ENCODE measurements around the gene KRT7.
A peak's percentile ranks its signal among the peaks of the same experiment; 100 is the strongest.

The KRT7 gene

GRCh38 chr12:52200086-52200780 is 32.8 kb upstream of the KRT7 start:
- DNase-seq = peak; percentile 40

DNA sequence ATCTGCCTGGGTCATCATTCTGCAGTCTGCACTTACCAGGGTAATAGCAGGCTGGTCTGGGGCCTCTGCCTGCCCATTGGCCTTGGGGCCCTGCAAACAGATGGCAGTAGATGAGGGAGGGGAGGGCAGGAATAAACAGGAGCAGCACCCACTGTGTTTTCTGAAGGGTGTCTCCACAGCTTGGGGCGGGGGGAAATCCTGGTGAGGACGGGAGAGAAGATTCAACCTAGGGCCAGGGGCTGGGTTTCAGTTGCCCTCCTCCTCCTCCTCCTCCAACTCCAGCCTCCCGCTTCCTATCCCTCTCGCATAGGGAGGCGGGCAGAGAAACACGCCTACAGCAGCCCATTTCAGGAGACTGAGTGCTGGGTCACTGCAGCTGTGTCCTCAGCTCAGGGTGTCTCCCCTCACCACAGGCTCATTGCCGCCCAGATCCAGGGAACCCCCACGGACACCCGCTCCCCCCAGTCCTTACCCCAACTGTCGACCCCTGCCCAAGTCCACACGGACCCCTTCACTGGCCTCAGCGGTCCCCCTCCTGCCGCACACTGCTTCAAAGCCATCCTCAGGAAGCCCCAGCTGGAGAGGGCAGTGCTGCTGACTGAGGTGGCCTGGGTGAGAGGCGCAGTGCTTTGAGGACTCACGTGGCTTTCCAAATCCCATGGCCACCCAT is 32.1 kb upstream of the KRT7 start:
- DNase-seq = no peak

DNA sequence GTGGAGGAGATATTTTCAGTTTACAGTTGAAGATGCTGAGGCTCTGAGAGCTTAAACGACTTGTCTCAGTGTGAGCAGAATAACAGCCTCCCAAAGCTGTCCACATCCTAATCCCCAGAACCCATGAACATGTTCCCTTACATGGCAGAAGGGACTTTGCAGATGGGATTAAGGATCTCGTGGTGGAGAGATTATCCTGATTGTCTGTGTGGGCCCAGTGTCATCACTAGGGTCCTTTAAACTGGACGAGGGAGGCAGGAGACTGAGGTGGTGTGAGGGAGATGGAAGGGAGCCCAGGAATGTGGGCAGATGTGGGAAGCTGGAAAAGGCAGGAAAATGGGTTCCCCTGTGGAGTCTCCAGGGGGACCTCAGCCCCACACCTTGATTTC is 31.6 kb upstream of the KRT7 start:
- no peak for DNase-seq

- DNase-seq = no peak
Measured at GRCh38 chr12:52202361-52203078, 30.5 kb upstream of the KRT7 start.

DNA sequence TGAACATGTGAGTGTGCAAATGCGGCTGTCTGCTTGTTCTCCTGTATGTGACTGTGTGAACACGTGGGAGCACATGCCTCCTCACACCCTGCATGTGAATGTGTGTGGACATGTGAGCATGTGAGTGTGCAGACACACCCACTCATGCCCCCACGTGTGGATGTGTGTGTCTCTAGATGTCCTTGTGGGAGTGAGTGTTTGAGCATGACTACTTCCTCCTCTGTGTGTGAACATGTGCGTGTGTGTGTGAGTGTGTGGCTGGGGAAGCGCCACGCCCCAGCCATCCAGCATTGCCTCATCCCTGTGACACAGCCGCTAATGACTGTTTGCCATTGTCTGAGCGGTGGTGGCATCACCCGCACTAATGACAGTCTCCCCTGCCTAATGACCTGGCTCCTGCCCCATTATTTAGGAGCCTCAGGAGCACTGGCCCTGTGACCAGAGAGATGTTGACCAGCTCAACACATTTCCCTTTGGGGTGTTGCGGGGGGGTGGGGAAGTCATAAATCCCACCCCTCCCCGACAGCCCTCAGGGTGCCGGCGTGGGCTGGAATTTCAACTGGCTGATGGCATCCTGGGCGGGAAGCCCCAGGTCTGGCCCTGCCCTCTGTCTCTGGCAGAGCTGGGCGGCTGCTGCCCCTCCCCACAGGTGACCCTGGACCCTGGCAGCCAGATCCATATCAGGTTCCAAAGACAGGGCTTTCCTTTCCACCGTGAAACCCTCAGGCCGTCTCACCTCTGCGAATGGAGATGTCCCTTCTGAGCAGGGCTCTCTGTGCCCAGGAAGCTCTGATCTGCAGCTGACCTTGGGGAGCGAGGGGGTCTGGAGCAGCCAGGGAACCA is 29.7 kb upstream of the KRT7 start:
- DNase-seq = no peak

DNA sequence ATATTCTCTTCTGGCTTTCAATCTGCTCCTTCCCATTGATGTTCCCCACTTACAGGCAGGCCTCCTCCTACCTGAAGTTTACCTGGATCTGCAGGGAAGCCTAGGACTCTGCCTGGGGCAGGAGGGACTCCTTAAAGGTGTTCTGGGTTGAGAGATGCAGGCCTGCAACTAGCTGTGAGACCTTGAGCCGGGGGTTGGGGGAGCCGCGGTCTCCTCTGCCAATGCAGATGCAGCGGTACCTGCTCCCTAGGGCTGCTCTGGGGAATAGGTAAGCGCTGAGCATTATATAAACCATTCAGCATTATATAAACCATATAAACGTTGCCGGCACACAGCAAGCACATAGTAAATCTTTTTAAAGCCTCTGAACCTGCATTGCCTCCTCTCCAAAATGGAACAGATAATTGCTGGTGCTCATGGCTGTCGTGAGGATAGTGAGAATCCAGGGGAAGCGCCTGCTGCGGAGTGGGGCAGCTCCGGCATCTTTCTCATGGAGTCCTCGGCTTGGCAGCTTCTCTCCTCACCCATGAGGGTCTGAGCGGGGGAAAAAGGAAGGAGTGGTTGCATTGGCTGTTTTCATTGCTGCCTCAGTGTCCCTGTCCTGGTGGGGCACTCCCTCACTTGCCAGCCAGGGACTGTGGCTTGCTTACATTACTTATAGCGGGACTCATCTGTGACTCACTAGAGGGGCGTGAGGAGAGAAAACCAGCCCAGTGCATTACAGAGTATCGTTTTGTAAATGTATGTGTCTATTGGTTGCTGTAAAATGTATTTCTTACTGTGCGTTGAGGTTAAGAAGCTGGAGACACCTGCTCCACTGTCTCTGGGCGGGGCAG is 28.7 kb upstream of the KRT7 start:
- no peak for DNase-seq

DNA sequence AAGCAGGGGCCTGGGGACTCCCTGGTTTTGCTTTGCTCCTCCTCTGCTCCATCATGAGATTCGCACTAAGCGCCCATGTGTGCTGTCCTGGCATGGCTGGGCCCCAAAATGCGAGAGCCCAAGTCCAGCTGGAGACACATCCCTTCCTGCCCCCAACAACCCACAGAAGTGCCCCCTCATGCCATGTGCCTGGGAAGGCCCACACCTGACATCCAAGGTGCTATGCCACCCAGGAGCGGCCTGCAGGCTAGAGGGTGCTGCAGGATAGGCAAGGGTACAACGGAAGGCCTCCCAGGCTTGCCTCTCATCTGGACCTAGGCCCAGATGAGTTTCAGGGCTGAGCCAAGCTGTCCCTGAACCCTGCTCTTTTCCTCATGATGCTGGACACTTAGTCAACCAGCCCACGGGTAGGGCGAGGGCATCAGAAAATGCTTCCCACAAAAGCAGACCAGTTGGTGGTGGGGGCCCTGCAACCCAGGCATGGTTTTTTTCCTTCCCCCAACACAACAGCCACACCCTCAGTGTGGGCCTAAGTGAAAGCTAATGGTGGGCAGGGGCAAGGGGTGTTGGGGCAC is 28.0 kb upstream of the KRT7 start:
- no peak for DNase-seq

- DNase-seq = no peak
Measured at GRCh38 chr12:52205612-52206303, 27.3 kb upstream of the KRT7 start.

GRCh38 chr12:52206304-52207040 is 26.6 kb upstream of the KRT7 start:
- DNase-seq = no peak

DNA sequence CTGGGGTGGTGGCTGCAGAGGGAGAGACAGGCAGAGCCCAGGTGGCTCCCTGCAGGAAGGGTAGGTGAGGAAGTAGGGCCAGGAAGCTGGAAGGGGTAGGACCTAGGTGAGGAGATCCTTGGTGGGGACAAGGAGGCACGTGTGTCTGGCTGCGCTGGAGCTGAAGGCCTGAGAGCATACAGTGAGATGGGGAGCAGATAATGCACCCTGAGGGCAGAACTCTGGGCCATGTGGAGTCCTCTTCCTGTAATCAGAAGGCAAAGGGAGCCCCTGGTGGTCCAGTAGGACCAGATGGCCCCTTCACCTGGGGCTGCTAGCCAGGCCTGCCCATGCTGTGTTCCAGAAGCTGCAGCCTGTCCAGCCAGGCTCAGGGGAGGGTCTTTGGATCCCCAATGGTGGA is 25.9 kb upstream of the KRT7 start:
- DNase-seq = no peak

GRCh38 chr12:52207895-52208294 is 25.1 kb upstream of the KRT7 start:
- no peak for DNase-seq

DNA sequence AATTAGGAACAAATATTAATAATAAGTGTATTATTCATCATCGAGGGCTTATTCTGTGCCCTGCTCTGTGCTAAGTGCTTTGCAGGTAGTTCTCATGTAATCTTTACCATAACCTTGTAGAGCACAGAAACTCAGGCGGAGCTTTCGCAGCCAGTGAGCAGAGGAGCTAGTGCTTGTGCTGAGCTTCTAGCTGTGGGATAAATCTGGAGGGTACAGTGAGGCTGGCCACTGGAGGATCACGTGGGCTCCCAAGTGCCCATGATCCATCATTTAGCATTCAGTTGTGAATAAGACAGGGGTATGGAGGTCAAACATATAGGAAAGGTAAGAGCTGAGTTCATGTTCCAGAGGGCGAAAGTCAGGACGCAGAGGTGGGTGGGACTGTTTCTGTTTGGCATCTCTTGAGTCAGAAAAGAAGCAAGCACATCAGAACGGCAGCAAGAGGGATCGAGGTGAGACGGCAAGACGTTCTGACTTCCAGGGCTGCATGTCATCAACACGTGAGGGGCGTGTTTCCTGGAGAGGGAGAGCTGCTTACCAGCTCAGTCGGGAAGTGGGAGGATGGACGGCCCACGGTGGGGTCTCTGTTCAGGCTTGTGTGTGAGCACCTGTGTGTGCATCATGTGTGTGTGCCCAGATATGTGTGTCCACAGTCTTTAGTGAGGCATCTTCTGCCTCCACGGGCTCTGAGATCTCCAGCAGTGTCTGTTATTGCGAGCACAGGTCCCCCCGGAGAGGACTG is 24.4 kb upstream of the KRT7 start:
- no peak for DNase-seq

GRCh38 chr12:52209321-52209720 is 23.7 kb upstream of the KRT7 start:
- no peak for DNase-seq

- DNase-seq = no peak
Measured at GRCh38 chr12:52210186-52210924, 22.7 kb upstream of the KRT7 start.

- DNase-seq = no peak
Measured at GRCh38 chr12:52210925-52211650, 22.0 kb upstream of the KRT7 start.

GRCh38 chr12:52211716-52212585 is 21.1 kb upstream of the KRT7 start:
- no peak for DNase-seq

All from hematopoietic multipotent progenitor cell treated with erythropoietin and hydrocortisone succinate and interleukin-3 and kit ligand, for 8 days (in vitro differentiated cells).